ENCODE results near the gene IRAK3.

GRCh38 chr12:66297923-66298322, 108.9 kb downstream of the IRAK3 start:
- TF ChIP-seq POLR2A (IDR thresholded peaks at IDR 0.05) (no peak), CTCF (IDR thresholded peaks at IDR 0.05) (no peak)
